Gastrocnemius medialis (tissue), 4 donors: Measurements from ENCODE around the gene LIN7A. TPM values are rescaled to one million over a fixed set of nuclear protein-coding genes. Genes with fewer than 3 reads are reported as not detected.

Source experiments
- ATAC-seq, 2 donors: fragments of 150-250 bp; one replicate each; pipeline ENCODE4 v1.9.1; 2016
- DNase-seq, 2 donors: peaks; one replicate each; pipeline ENCODE4 v3.0.0-alpha.2; 2019
- H3K27ac ChIP-seq, 4 donors: fragments of 200-600 bp; sonication (generic); 1 replicate in 1 of 4; 2 replicates in 3 of 4; pipeline ENCODE4 v1.5.1; 2016 to 2018; ENCODE audit warnings: mild to moderate bottlenecking in 2 of 4, moderate library complexity in 1 of 4
- H3K27me3 ChIP-seq, 3 donors: fragments of 200-600 bp; sonication (generic) in 2 of 3; 1 replicate in 1 of 3; 2 replicates in 2 of 3; pipeline versions ENCODE4 v1.5.1 to v1.6.0; 2016 to 2019; ENCODE audit warnings: mild to moderate bottlenecking in 1 of 3, moderate library complexity in 1 of 3
- H3K36me3 ChIP-seq, 2 donors: fragments of 200-600 bp; sonication (generic) in 1 of 2; one replicate each; pipeline ENCODE4 v1.5.1; 2017 to 2018
- H3K4me1 ChIP-seq, 2 donors: fragments of 200-600 bp; sonication (generic) in 1 of 2; one replicate each; pipeline ENCODE4 v1.5.1; 2016 to 2017; ENCODE audit warnings: mild to moderate bottlenecking in 2 of 2
- H3K4me3 ChIP-seq, 4 donors: fragments of 200-600 bp; sonication (generic) in 3 of 4; 1 replicate in 1 of 4; 2 replicates in 3 of 4; pipeline ENCODE4 v1.5.1; 2016 to 2019; ENCODE audit warnings: mild to moderate bottlenecking in 2 of 4
- H3K9me3 ChIP-seq, 3 donors: fragments of 200-600 bp; sonication (generic) in 2 of 3; 1 replicate in 1 of 3; 2 replicates in 2 of 3; pipeline ENCODE4 v1.5.1; 2016 to 2019
- CTCF ChIP-seq, 5 experiments: fragments of 450-650 bp in 3 of 5; fragments of 200-600 bp in 2 of 5; sonication (generic) in 2 of 5; IDR thresholded peaks in 4 of 5; conservative IDR thresholded peaks in 1 of 5; 1 replicate in 4 of 5; 2 replicates in 1 of 5; pipeline ENCODE4 v1.5.1; 2016 to 2019; ENCODE audit warnings: antibody characterized with exemption in 5 of 5, mild to moderate bottlenecking in 3 of 5, moderate library complexity in 3 of 5
- POLR2A ChIP-seq, 2 donors: fragments of 450-650 bp; IDR thresholded peaks; one replicate each; pipeline ENCODE4 v1.6.1; 2017; ENCODE audit warnings: antibody characterized with exemption in 2 of 2, mild to moderate bottlenecking in 2 of 2, moderate library complexity in 2 of 2
- in situ Hi-C, 4 donors: fragments of 200-750 bp; cut with MboI; loops; one replicate each; pipeline versions ENCODE4 v1.15.0 to v1.8.0; 2017; ENCODE audit warnings: low sequenced_read_pairs in 4 of 4
- intact Hi-C: fragments of 100-400 bp; cut with DNase I; formaldehyde crosslinking; loops from one replicate; pipeline ENCODE4 v1.15.1; 2023; ENCODE audit warnings: low total_unique reads
- total RNA-seq, 4 donors: library from RNA; depleted of rRNA; stranded (reverse); fragments of >200 nt; gene quantifications; one replicate each; pipeline versions ENCODE4 v1.1.0 to v1.2.3, GENCODE V29; 2016

LIN7A gene
- total RNA-seq, 4 donors from 2014 or later = 1.4 to 4.8 (median 2.8) TPM

DNA sequence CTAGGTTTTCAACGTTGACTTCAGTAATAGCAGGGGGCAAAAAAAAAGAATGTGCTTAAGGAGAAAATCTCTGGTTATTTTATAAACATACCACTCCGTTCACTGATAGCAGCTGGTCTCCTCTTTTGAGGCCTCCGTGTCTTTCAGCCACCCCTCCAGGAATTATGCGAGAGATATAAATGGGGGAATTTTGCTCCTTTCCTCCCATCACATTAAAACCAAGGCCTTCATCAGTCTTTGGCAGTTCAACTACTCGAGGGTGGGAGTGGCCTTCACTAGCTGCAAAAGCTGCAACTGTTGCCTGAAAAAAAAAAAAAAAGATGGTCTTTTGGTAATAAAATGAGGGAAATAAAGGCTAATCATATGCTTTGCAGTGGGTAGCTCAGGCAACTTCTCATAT is 92.1 kb downstream of the LIN7A start:
- Histone ChIP-seq H3K9me3 (no peaks in the 10 kb centered on the region), H3K36me3 (no peaks in the 10 kb centered on the region), H3K27me3 (no peaks in the 10 kb centered on the region), H3K4me1 (no peaks in the 10 kb centered on the region), H3K27ac (no peak overlapping the region), H3K4me3 (no peak overlapping the region)
- DNase-seq (no peak), ATAC-seq (no peak)
- in situ Hi-C loops = no loop called here
- TF ChIP-seq CTCF (IDR thresholded peaks at IDR 0.05 in 4 of 5, conservative IDR thresholded peaks at IDR 0.05 in 1 of 5) = no peak
- TF ChIP-seq POLR2A (IDR thresholded peaks at IDR 0.05) = no peak
- intact Hi-C loops = no loop called here

DNA sequence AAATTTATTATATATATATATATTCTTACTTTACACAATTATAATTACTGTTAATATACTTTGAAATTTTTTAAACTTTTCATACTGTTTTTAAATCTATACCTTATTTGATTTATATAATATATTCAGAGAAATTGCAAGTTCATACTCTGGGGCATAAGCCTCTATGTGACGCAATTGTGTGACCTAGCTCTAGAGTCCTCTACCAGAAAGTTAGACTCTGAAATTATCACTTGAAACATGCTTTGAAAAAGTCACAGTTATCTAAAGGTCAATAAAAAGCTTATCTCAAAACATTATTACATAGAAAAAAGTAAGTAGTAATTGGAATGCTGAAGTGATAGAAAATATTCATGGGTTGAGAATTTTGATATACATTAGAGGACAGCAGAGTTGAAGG is 93.8 kb downstream of the LIN7A start:
- Histone ChIP-seq H3K4me1 (no peaks in the 10 kb centered on the region), H3K4me3 (no peak overlapping the region), H3K27me3 (no peaks in the 10 kb centered on the region), H3K36me3 (no peaks in the 10 kb centered on the region), H3K9me3 (no peaks in the 10 kb centered on the region), H3K27ac (no peak overlapping the region)
- intact Hi-C loops = no loop called here
- DNase-seq = no peak
- no peak for ATAC-seq
- in situ Hi-C loops = no loop called here
- TF ChIP-seq POLR2A (IDR thresholded peaks at IDR 0.05) (no peak), CTCF (IDR thresholded peaks at IDR 0.05 in 4 of 5, conservative IDR thresholded peaks at IDR 0.05 in 1 of 5) (no peak)

- in situ Hi-C loops (no loop called here), intact Hi-C loops (no loop called here)
- H3K27me3 ChIP-seq = no peaks in the 10 kb centered on the region
- H3K4me3 ChIP-seq = no peak overlapping the region
- no peak for ATAC-seq
- no peak for DNase-seq
- no peaks in the 10 kb centered on the region for H3K9me3 ChIP-seq
- H3K36me3 ChIP-seq = no peaks in the 10 kb centered on the region
- no peak overlapping the region for H3K27ac ChIP-seq
- no peaks in the 10 kb centered on the region for H3K4me1 ChIP-seq
- TF ChIP-seq CTCF (IDR thresholded peaks at IDR 0.05 in 4 of 5, conservative IDR thresholded peaks at IDR 0.05 in 1 of 5) = no peak
- TF ChIP-seq POLR2A (IDR thresholded peaks at IDR 0.05) = no peak
Observed at GRCh38 chr12:80838708-80839107, 99.0 kb downstream of the LIN7A start.

- Histone ChIP-seq H3K9me3 (no peaks in the 10 kb centered on the region), H3K27ac (no peak overlapping the region), H3K27me3 (no peaks in the 10 kb centered on the region), H3K4me3 (no peak overlapping the region), H3K36me3 (no peaks in the 10 kb centered on the region), H3K4me1 (no peaks in the 10 kb centered on the region)
- intact Hi-C loops (no loop called here), in situ Hi-C loops (no loop called here)
- DNase-seq (no peak), ATAC-seq (no peak)
- TF ChIP-seq POLR2A (IDR thresholded peaks at IDR 0.05) (no peak), CTCF (IDR thresholded peaks at IDR 0.05 in 4 of 5, conservative IDR thresholded peaks at IDR 0.05 in 1 of 5) (no peak)
Observed at GRCh38 chr12:80838024-80838658, 99.6 kb downstream of the LIN7A start.
